NB4 (cell line): Measurements from ENCODE around the gene TTC27.

Experiments used
- DNase-seq: peaks from one replicate; pipeline ENCODE4 v3.0.0; 2010; ENCODE audit warnings: low read depth
- H3K4me3 ChIP-seq: one replicate; pipeline ENCODE4 v1.5.1; 2011; ENCODE audit warnings: mild to moderate bottlenecking, low read depth, low read length, moderate library complexity
- CTCF ChIP-seq: IDR thresholded peaks from one replicate; pipeline ENCODE4 v1.5.1; 2012; ENCODE audit warnings: low read depth, low read length
- MYC ChIP-seq: IDR thresholded peaks from 2 replicates; pipeline ENCODE4 v1.6.1; 2011; ENCODE audit warnings: low read depth, low read length
- POLR2A ChIP-seq: IDR thresholded peaks from 2 replicates; pipeline ENCODE4 v1.6.1; 2011; ENCODE audit warnings: mild to moderate bottlenecking; ENCODE audit not compliant: insufficient read length; ENCODE audit errors: extremely low read depth
- TF ChIP-seq, protein P1 (sequence below): IDR thresholded peaks from 2 replicates; pipeline ENCODE4 v1.6.1; 2011; ENCODE audit warnings: low read depth, low read length

Gene TTC27

DNA sequence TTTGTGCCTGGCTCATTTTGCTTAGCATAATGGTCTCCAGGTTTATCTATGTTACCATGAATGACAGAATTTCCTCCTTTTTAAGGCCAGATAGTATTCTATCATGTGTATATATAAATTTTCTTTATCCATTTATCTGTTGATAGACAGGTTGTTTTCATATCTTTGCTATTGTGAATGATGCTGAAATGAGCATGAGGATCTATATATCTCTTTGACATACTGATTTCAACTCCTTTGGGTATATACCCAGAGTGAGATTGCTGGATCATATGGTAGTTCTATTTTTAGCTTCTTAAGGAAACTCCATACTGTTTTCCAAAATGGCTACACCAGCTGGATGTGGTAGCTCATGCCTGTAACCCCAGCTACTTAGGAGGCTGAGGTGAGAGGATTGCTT is 232.5 kb downstream of the TTC27 start:
- TF ChIP-seq CTCF (no peak), MYC (no peak), POLR2A (no peak)
- TF ChIP-seq, protein P1, sequence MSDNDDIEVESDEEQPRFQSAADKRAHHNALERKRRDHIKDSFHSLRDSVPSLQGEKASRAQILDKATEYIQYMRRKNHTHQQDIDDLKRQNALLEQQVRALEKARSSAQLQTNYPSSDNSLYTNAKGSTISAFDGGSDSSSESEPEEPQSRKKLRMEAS = no peak
- H3K4me3 ChIP-seq = no peak overlapping the region
- DNase-seq = no peak

- DNase-seq = no peak
- TF ChIP-seq MYC (no peak), POLR2A (no peak), CTCF (no peak)
- TF ChIP-seq, protein P1 = no peak
These were observed 234.6 kb downstream of the TTC27 start for GRCh38 chr2:32862269-32863055.

DNA sequence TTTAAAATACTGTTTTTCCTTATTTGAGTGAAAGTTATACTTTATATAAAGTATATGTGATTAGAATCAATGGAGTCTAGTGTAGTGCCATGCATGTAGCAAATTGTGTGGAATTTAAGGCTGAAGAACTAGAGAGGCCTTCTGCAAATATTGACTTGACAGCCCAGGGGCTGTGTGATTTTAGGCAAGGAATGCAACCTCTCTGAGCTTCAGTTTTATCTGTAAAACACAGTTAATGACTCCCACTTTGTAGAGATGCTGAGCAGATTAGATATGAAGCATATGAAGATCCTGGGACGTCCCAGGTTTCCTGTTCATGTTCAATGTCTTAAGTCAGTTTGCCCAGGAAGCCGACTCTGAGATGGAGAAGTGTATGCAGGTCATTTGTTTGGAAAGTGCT is 235.5 kb downstream of the TTC27 start:
- no peak for DNase-seq
- no peak overlapping the region for H3K4me3 ChIP-seq
- no peak for TF ChIP-seq CTCF
- TF ChIP-seq POLR2A = no peak
- TF ChIP-seq, protein P1 = no peak
- no peak for TF ChIP-seq MYC

More at GRCh38 chr2:32862269-32863055, 234.6 kb downstream of the TTC27 start:
- no peak overlapping the region for H3K4me3 ChIP-seq

DNA sequence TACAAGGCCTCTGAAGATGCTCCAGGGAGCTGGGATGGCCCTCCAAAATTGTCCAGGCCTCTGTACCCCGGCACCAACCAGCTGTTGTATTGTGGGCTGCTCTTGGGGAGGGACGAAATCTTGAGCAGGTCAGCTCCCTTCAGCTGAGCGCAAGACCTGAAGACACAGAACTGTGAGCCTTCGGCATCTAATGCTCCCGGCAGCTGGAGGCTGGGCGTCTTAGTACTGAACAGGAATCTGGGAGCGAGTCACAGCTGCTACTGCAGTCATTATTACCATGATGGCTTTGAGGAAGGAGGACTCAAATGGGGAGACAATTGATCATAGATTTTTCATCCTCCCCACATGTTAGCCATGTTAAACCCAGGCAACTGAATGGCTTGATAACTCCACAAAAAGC is 236.0 kb downstream of the TTC27 start:
- H3K4me3 ChIP-seq = no peak overlapping the region
- TF ChIP-seq POLR2A (no peak), CTCF (no peak), MYC (no peak)
- TF ChIP-seq, protein P1 = no peak
- DNase-seq = no peak

- DNase-seq = no peak
- TF ChIP-seq CTCF (no peak), MYC (no peak)
- TF ChIP-seq, protein P1 = no peak
- H3K4me3 ChIP-seq = no peak overlapping the region
These were observed 236.7 kb downstream of the TTC27 start for GRCh38 chr2:32864334-32865111.
